Endometrial microvascular endothelial cells (primary cell): ENCODE measurements around the gene PCDHA13. TPM values are rescaled to one million over a fixed set of nuclear protein-coding genes. Genes with fewer than 3 reads are reported as not detected.

Source experiments
- total RNA-seq: library from RNA; depleted of rRNA; stranded (reverse); fragments of >200 nt; gene quantifications from one replicate; pipeline ENCODE4 v1.2.3, GENCODE V29; 2015; ENCODE audit errors: inconsistent ontology term

PCDHA13 gene
- total RNA-seq, 1 donor from 2014 or later = not detected

Other genes with a start within 250 kb of the PCDHA13 start
- not detected for gene CD14, start 248.9 kb upstream of the PCDHA13 start, total RNA-seq
- 7.6 TPM for gene TMCO6, start 242.7 kb upstream of the PCDHA13 start, total RNA-seq
- gene NDUFA2, start 234.5 kb upstream of the PCDHA13 start, total RNA-seq = 66.7 TPM
- 87.9 TPM for gene IK, start 234.3 kb upstream of the PCDHA13 start, total RNA-seq
- 29.4 TPM for gene WDR55, start 217.2 kb upstream of the PCDHA13 start, total RNA-seq
- 0.37 TPM for gene DND1, start 208.5 kb upstream of the PCDHA13 start, total RNA-seq
- gene HARS1, start 190.8 kb upstream of the PCDHA13 start, total RNA-seq = 118 TPM
- 26.4 TPM for gene HARS2, start 190.7 kb upstream of the PCDHA13 start, total RNA-seq
- 41.3 TPM for gene ZMAT2, start 181.7 kb upstream of the PCDHA13 start, total RNA-seq
- not detected for gene PCDHA1, start 96.0 kb upstream of the PCDHA13 start, total RNA-seq
- gene PCDHA2, start 87.3 kb upstream of the PCDHA13 start, total RNA-seq = not detected
- not detected for gene PCDHA3, start 81.1 kb upstream of the PCDHA13 start, total RNA-seq
- not detected for gene PCDHA4, start 75.1 kb upstream of the PCDHA13 start, total RNA-seq
- gene PCDHA5, start 60.5 kb upstream of the PCDHA13 start, total RNA-seq = not detected
- not detected for gene PCDHA6, start 54.2 kb upstream of the PCDHA13 start, total RNA-seq
- gene PCDHA7, start 47.9 kb upstream of the PCDHA13 start, total RNA-seq = not detected
- gene PCDHA8, start 40.9 kb upstream of the PCDHA13 start, total RNA-seq = not detected
- not detected for gene PCDHA9, start 33.7 kb upstream of the PCDHA13 start, total RNA-seq
- not detected for gene PCDHA10, start 26.2 kb upstream of the PCDHA13 start, total RNA-seq
- not detected for gene PCDHA11, start 13.2 kb upstream of the PCDHA13 start, total RNA-seq
- not detected for gene PCDHA12, start 6.8 kb upstream of the PCDHA13 start, total RNA-seq
- not detected for gene PCDHAC1, start 44.2 kb downstream of the PCDHA13 start, total RNA-seq
- gene PCDHAC2, start 84.4 kb downstream of the PCDHA13 start, total RNA-seq = not detected
- gene PCDHB1, start 169.2 kb downstream of the PCDHA13 start, total RNA-seq = not detected
- gene PCDHB2, start 212.5 kb downstream of the PCDHA13 start, total RNA-seq = 0.28 TPM
- gene PCDHB3, start 218.3 kb downstream of the PCDHA13 start, total RNA-seq = 0.19 TPM
- 0.09 TPM for gene PCDHB4, start 239.7 kb downstream of the PCDHA13 start, total RNA-seq